ENCODE measurements around the gene MITF.

MITF gene

GRCh38 chr3:69768438-69768837 lies 29.2 kb downstream of the MITF start:
- Histone ChIP-seq H3K4me2 (ENCODE audit: low read length) (no peak overlapping the region), H4K20me1 (ENCODE audit: control insufficient read depth, insufficient read depth, low read depth, low read length) (no peaks in the 10 kb centered on the region), H3F3A (ENCODE audit: control insufficient read depth, insufficient read depth) (no peaks in the 10 kb centered on the region), H3K9me3 (ENCODE audit: control insufficient read depth, insufficient read depth, low read length) (no peaks in the 10 kb centered on the region), H3K4me3 (ENCODE audit: low read length) (no peak overlapping the region), H3K27ac (ENCODE audit: low read depth, low read length) (no peak overlapping the region), H3K4me1 (ENCODE audit: control insufficient read depth, low read length) (no peaks in the 10 kb centered on the region), H3K9me2 (replicated peaks; ENCODE audit: control insufficient read depth, low read length) (no peaks in the 10 kb centered on the region; the same call in 1 of the 2 replicates), H3K79me2 (ENCODE audit: control insufficient read depth, low read length) (no peaks in the 10 kb centered on the region), H3K27me3 (ENCODE audit: control insufficient read depth, low read length) (no peaks in the 10 kb centered on the region; the same call in 1 of the 2 replicates), H3K36me3 (ENCODE audit: control insufficient read depth, low read length) (no peaks in the 10 kb centered on the region)
- TF ChIP-seq, protein P1, sequence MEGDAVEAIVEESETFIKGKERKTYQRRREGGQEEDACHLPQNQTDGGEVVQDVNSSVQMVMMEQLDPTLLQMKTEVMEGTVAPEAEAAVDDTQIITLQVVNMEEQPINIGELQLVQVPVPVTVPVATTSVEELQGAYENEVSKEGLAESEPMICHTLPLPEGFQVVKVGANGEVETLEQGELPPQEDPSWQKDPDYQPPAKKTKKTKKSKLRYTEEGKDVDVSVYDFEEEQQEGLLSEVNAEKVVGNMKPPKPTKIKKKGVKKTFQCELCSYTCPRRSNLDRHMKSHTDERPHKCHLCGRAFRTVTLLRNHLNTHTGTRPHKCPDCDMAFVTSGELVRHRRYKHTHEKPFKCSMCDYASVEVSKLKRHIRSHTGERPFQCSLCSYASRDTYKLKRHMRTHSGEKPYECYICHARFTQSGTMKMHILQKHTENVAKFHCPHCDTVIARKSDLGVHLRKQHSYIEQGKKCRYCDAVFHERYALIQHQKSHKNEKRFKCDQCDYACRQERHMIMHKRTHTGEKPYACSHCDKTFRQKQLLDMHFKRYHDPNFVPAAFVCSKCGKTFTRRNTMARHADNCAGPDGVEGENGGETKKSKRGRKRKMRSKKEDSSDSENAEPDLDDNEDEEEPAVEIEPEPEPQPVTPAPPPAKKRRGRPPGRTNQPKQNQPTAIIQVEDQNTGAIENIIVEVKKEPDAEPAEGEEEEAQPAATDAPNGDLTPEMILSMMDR (IDR thresholded peaks at IDR 0.05; ENCODE audit: low read depth, low read length, poor library complexity, severe bottlenecking) = no peak
- TF ChIP-seq EZH2phosphoT487 (IDR thresholded peaks at IDR 0.05; ENCODE audit: borderline replicate concordance, low read length) = no peak

DNA sequence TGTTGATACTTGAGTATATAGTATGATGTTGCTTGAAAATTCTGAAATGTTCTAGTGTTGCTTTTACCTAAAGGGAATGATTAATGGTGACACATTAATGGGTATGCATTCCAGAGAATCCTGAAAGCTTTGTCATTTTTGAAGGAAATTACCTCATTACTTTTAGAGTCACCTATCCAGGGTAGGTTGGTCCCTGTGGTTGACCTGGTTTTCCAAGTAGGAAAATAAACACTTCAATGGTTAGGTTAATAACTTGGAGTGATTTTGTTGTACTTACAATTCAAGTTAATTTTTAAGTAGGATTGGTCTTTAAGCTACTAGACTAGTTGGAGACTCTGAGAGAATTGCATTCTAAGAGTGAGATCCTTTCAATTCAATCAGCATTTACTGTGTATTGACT lies 31.0 kb downstream of the MITF start:
- H3K79me2 ChIP-seq (ENCODE audit: control insufficient read depth, low read length) = no peaks in the 10 kb centered on the region
- H3F3A ChIP-seq (ENCODE audit: control insufficient read depth, insufficient read depth) = no peaks in the 10 kb centered on the region
- H3K27me3 ChIP-seq (ENCODE audit: control insufficient read depth, low read length) = no peaks in the 10 kb centered on the region
- H4K20me1 ChIP-seq (ENCODE audit: control insufficient read depth, insufficient read depth, low read depth, low read length) = no peaks in the 10 kb centered on the region
- H3K27ac ChIP-seq (ENCODE audit: low read depth, low read length) = no peak overlapping the region
- no peaks in the 10 kb centered on the region for H3K9me3 ChIP-seq (ENCODE audit: control insufficient read depth, insufficient read depth, low read length)
- no peak overlapping the region for H3K4me2 ChIP-seq (ENCODE audit: low read length)
- no peaks in the 10 kb centered on the region for H3K36me3 ChIP-seq (ENCODE audit: control insufficient read depth, low read length)
- TF ChIP-seq EZH2phosphoT487 (IDR thresholded peaks at IDR 0.05; ENCODE audit: borderline replicate concordance, low read length) = no peak
- TF ChIP-seq, protein P1 (IDR thresholded peaks at IDR 0.05; ENCODE audit: low read depth, low read length, poor library complexity, severe bottlenecking) = no peak
- H3K9me2 ChIP-seq (replicated peaks; ENCODE audit: control insufficient read depth, low read length) = no peaks in the 10 kb centered on the region; the same call in 1 of the 2 replicates
- H3K4me3 ChIP-seq (ENCODE audit: low read length) = no peak overlapping the region
- H3K4me1 ChIP-seq (ENCODE audit: control insufficient read depth, low read length) = no peaks in the 10 kb centered on the region

GRCh38 chr3:69770976-69771634 lies 31.8 kb downstream of the MITF start:
- Histone ChIP-seq H3K27ac (ENCODE audit: low read depth, low read length) (no peak overlapping the region), H3K4me2 (ENCODE audit: low read length) (no peak overlapping the region), H3F3A (ENCODE audit: control insufficient read depth, insufficient read depth) (no peaks in the 10 kb centered on the region), H4K20me1 (ENCODE audit: control insufficient read depth, insufficient read depth, low read depth, low read length) (no peaks in the 10 kb centered on the region), H3K36me3 (ENCODE audit: control insufficient read depth, low read length) (no peaks in the 10 kb centered on the region), H3K9me2 (replicated peaks; ENCODE audit: control insufficient read depth, low read length) (no peaks in the 10 kb centered on the region; the same call in 1 of the 2 replicates), H3K4me1 (ENCODE audit: control insufficient read depth, low read length) (no peaks in the 10 kb centered on the region), H3K9me3 (ENCODE audit: control insufficient read depth, insufficient read depth, low read length) (no peaks in the 10 kb centered on the region), H3K27me3 (ENCODE audit: control insufficient read depth, low read length) (no peaks in the 10 kb centered on the region), H3K79me2 (ENCODE audit: control insufficient read depth, low read length) (no peaks in the 10 kb centered on the region), H3K4me3 (ENCODE audit: low read length) (no peak overlapping the region)
- TF ChIP-seq, protein P1 (IDR thresholded peaks at IDR 0.05; ENCODE audit: low read depth, low read length, poor library complexity, severe bottlenecking) = no peak
- no peak for TF ChIP-seq EZH2phosphoT487 (IDR thresholded peaks at IDR 0.05; ENCODE audit: borderline replicate concordance, low read length)
